PC-9 (cell line): ENCODE results near the gene ARF6. TPM values are rescaled to one million over a fixed set of nuclear protein-coding genes. Genes with fewer than 3 reads are reported as not detected.

Experiments used
- BruUV-seq: library from RNA; stranded (reverse); fragments of 400-500 nt; replicated peaks from 2 replicates; lab custom pipeline; 2021; lab: Mats Ljungman, UMichigan
- CTCF ChIA-PET: fragments of 300-600 bp; sonication (Branson Sonifier 250); formaldehyde crosslinking; loops from one replicate; lab custom pipeline; 2022; ENCODE audit warnings: antibody characterized with exemption; lab: Charles Lee
- POLR2A ChIA-PET: fragments of 300-600 bp; sonication (Branson Sonifier 250); formaldehyde crosslinking; loops from one replicate; lab custom pipeline; 2022; ENCODE audit warnings: antibody characterized with exemption; ENCODE audit not compliant: unreplicated experiment; lab: Charles Lee
- DNase-seq, 2 experiments: peaks; one replicate each; pipeline versions ENCODE4 v3.0.0 to v3.0.0-alpha.2; 2015 to 2022; ENCODE audit warnings: mixed read lengths in 1 of 2
- H2AFZ ChIP-seq: fragments of 200-600 bp; sonication (generic); 2 replicates; pipeline ENCODE4 v1.8.1; 2017; ENCODE audit warnings: antibody characterized with exemption
- H3F3A ChIP-seq: fragments of 200-600 bp; sonication (generic); 2 replicates; pipeline ENCODE4 v1.8.1; 2017; ENCODE audit warnings: antibody characterized with exemption, mild to moderate bottlenecking, low read depth; ENCODE audit not compliant: insufficient read depth
- H3K27ac ChIP-seq: fragments of 200-600 bp; sonication (generic); 2 replicates; pipeline ENCODE4 v1.6.1; 2016; ENCODE audit warnings: mixed run types
- H3K27me3 ChIP-seq: fragments of 200-600 bp; sonication (generic); 2 replicates; pipeline ENCODE4 v1.6.1; 2016; ENCODE audit warnings: low read depth, mixed run types; ENCODE audit not compliant: insufficient read depth
- H3K36me3 ChIP-seq: fragments of 200-600 bp; sonication (generic); 2 replicates; pipeline ENCODE4 v1.6.1; 2016; ENCODE audit warnings: low read depth, mixed run types
- H3K4me1 ChIP-seq: fragments of 200-600 bp; sonication (generic); replicated peaks from 2 replicates; pipeline ENCODE4 v1.6.1; 2016; ENCODE audit warnings: mixed run types; ENCODE audit not compliant: insufficient read depth
- H3K4me2 ChIP-seq: fragments of 200-600 bp; sonication (generic); 2 replicates; pipeline ENCODE4 v1.6.1; 2017; ENCODE audit warnings: mixed run types
- H3K4me3 ChIP-seq: fragments of 200-600 bp; sonication (generic); 2 replicates; pipeline ENCODE4 v1.6.1; 2016; ENCODE audit warnings: mixed run types
- H3K79me2 ChIP-seq: fragments of 200-600 bp; sonication (generic); 2 replicates; pipeline ENCODE4 v1.6.1; 2017; ENCODE audit warnings: low read depth, mixed run types
- H3K9me2 ChIP-seq: fragments of 200-600 bp; sonication (generic); 2 replicates; pipeline ENCODE4 v1.8.1; 2017; ENCODE audit warnings: mild to moderate bottlenecking; ENCODE audit not compliant: insufficient read depth
- H3K9me3 ChIP-seq: fragments of 200-600 bp; sonication (generic); 2 replicates; pipeline ENCODE4 v1.8.1; 2016; ENCODE audit warnings: low read depth; ENCODE audit not compliant: insufficient read depth
- H4K20me1 ChIP-seq: fragments of 200-600 bp; sonication (generic); 2 replicates; pipeline ENCODE4 v1.8.1; 2017; ENCODE audit not compliant: insufficient read depth
- CTCF ChIP-seq: fragments of 200-600 bp; sonication (generic); conservative IDR thresholded peaks from 2 replicates; pipeline ENCODE4 v1.6.1; 2017; ENCODE audit warnings: mixed run types, antibody characterized with exemption, mild to moderate bottlenecking, moderate library complexity
- EZH2 ChIP-seq: fragments of 200-600 bp; sonication (generic); IDR thresholded peaks from 2 replicates; pipeline ENCODE4 v1.8.0; 2017; ENCODE audit warnings: antibody characterized with exemption, low read depth
- intact Hi-C: fragments of 100-400 bp; cut with micrococcal nuclease; formaldehyde crosslinking; loops from one replicate; pipeline ENCODE4 v1.10.0; 2022; ENCODE audit not compliant: unreplicated experiment
- total RNA-seq: library from RNA; stranded (reverse); gene quantifications from 2 replicates; pipeline ENCODE4 v1.2.3, GENCODE V29; 2021

Gene ARF6
- total RNA-seq, 1 experiment from 2014 or later, result 65.3 TPM

- H3K4me2 ChIP-seq, result peak overlapping the region; percentile 95
- H4K20me1 ChIP-seq, result no peaks in the 10 kb centered on the region
- peaks cover 33% of the 10 kb centered on the region; the same call in 1 of the 2 replicates for H3K4me1 ChIP-seq
- intact Hi-C loops, result loop anchor here (10.0 kb wide), 1 partner anchor 914 kb away; no protein-coding TSS in a partner anchor
- TF ChIP-seq CTCF, result no peak
- no peak for TF ChIP-seq EZH2
- H3K9me3 ChIP-seq, result no peaks in the 10 kb centered on the region
- ChIA-PET CTCF (interaction anchor here (0.6 to 2.4 kb wide), 9 partner anchors 8 to 142 kb away, joined by 3 to 21 read pairs (median 5); partner anchors contain the start of genes ARF6 and NEMF), POLR2A (interaction anchor here (0.6 to 0.8 kb wide), 5 partner anchors 36 to 195 kb away, joined by 3 to 8 read pairs (median 5); no protein-coding TSS in a partner anchor)
- DNase-seq, result no peak
- H3K27ac ChIP-seq, result peak overlapping the region; percentile 92
- H3F3A ChIP-seq, result peaks cover 34% of the 10 kb centered on the region
- no TSS peak for BruUV-seq
- no peaks in the 10 kb centered on the region for H3K36me3 ChIP-seq
- H2AFZ ChIP-seq, result peak overlapping the region; percentile 98
- peaks cover 21% of the 10 kb centered on the region; the same call in 1 of the 2 replicates for H3K79me2 ChIP-seq
- no peaks in the 10 kb centered on the region for H3K9me2 ChIP-seq
- peak overlapping the region; percentile 100 for H3K4me3 ChIP-seq
- no peaks in the 10 kb centered on the region for H3K27me3 ChIP-seq
These were observed 31.7 kb upstream of the ARF6 start for GRCh38 chr14:49860988-49861698.

GRCh38 chr14:49861699-49862088 is 31.2 kb upstream of the ARF6 start:
- DNase-seq, result peak in 1 of 2 experiments; percentile 61
- peaks cover 21% of the 10 kb centered on the region; the same call in 1 of the 2 replicates for H3K79me2 ChIP-seq
- peak overlapping the region; percentile 92 for H3K27ac ChIP-seq
- no TSS peak for BruUV-seq
- H3K4me1 ChIP-seq, result peaks cover 33% of the 10 kb centered on the region; the same call in 1 of the 2 replicates
- H3K36me3 ChIP-seq, result no peaks in the 10 kb centered on the region
- no peak for TF ChIP-seq EZH2
- intact Hi-C loops, result loop anchor here (1.0 to 10.0 kb wide), 6 partner anchors 139 to 913 kb away; partner anchors contain the start of gene MAP4K5
- no peaks in the 10 kb centered on the region for H3K9me2 ChIP-seq
- H3K4me2 ChIP-seq, result peak overlapping the region; percentile 95
- peak overlapping the region; percentile 98 for H2AFZ ChIP-seq
- H4K20me1 ChIP-seq, result no peaks in the 10 kb centered on the region
- no peaks in the 10 kb centered on the region for H3K9me3 ChIP-seq
- H3K4me3 ChIP-seq, result peak overlapping the region; percentile 100
- ChIA-PET CTCF (interaction anchor here (0.6 to 2.4 kb wide), 11 partner anchors 9 to 242 kb away, joined by 3 to 21 read pairs (median 7); partner anchors contain the start of genes ARF6 and NEMF), POLR2A (interaction anchor here (0.5 to 1.6 kb wide), 9 partner anchors 36 to 638 kb away, joined by 3 to 10 read pairs (median 5); no protein-coding TSS in a partner anchor)
- peaks cover 34% of the 10 kb centered on the region for H3F3A ChIP-seq
- no peaks in the 10 kb centered on the region for H3K27me3 ChIP-seq

- H3K27me3 ChIP-seq, result no peaks in the 10 kb centered on the region
- no peaks in the 10 kb centered on the region for H3K36me3 ChIP-seq
- ChIA-PET CTCF (interaction anchor here (0.6 to 2.4 kb wide), 12 partner anchors 9 to 794 kb away, joined by 3 to 21 read pairs (median 8); partner anchors contain the start of genes ARF6 and NEMF), POLR2A (interaction anchor here (0.5 to 1.6 kb wide), 14 partner anchors 13 to 638 kb away, joined by 3 to 13 read pairs (median 4); no protein-coding TSS in a partner anchor)
- H3K9me3 ChIP-seq, result no peaks in the 10 kb centered on the region
- no TSS peak for BruUV-seq
- peak overlapping the region; percentile 98 for H2AFZ ChIP-seq
- peak overlapping the region; percentile 100 for H3K4me3 ChIP-seq
- H3F3A ChIP-seq, result peaks cover 34% of the 10 kb centered on the region
- peak overlapping the region; percentile 92 for H3K27ac ChIP-seq
- H3K4me1 ChIP-seq, result peaks cover 35% of the 10 kb centered on the region; the same call in 1 of the 2 replicates
- peak; percentile 62 to 81 for DNase-seq
- no peaks in the 10 kb centered on the region for H4K20me1 ChIP-seq
- H3K79me2 ChIP-seq, result peaks cover 22% of the 10 kb centered on the region
- no peaks in the 10 kb centered on the region for H3K9me2 ChIP-seq
- no peak for TF ChIP-seq EZH2
- TF ChIP-seq CTCF, result peak; percentile 100
- H3K4me2 ChIP-seq, result peak overlapping the region; percentile 95
- intact Hi-C loops, result loop anchor here (1.0 to 10.0 kb wide), 6 partner anchors 139 to 913 kb away; partner anchors contain the start of gene MAP4K5
These were observed 30.7 kb upstream of the ARF6 start for GRCh38 chr14:49862089-49862673.
